ENCODE data around the gene FLVCR2. TPM values are rescaled to one million over a fixed set of nuclear protein-coding genes. Genes with fewer than 3 reads are reported as not detected.

Gene FLVCR2
- total and polyA plus RNA-seq, 2 donors (not counting 1 experiment from before 2014, with no cell fraction given), result 0.31 to 1.6 TPM

GRCh38 chr14:75626396-75626795 lies 48.0 kb downstream of the FLVCR2 start:
- DNase-seq (no peak), ATAC-seq (ENCODE audit: low read depth) (no peak)
- peaks cover 14% of the 10 kb centered on the region for H3K4me1 Mint-ChIP-seq
- ChIA-PET CTCF (interaction anchor here (1.4 kb wide), 1 partner anchor 9 kb away, joined by 4 read pairs; no protein-coding TSS in a partner anchor), POLR2A (no interaction called here)
- peaks cover 0 to 21% (median 14%) of the 10 kb centered on the region in 4 experiments for H3K27me3 ChIP-seq (replicated peaks in 1 of 4; ENCODE audit: control extremely low read depth in 1 of 4, control insufficient read depth in 3 of 4, insufficient read depth in 4 of 4, low read length in 3 of 4)
- H3K27me3 Mint-ChIP-seq, result peaks cover 34% of the 10 kb centered on the region
- no peaks in the 10 kb centered on the region for H3K9me3 Mint-ChIP-seq (ENCODE audit: insufficient read depth)
- no peak overlapping the region for H3K27ac ChIP-seq (ENCODE audit: low read length in 2 of 2)
- 100% methylated on average over 1 of the region's 3 CpGs for WGBS (ENCODE audit: insufficient coverage)
- no peak overlapping the region for H3K4me2 ChIP-seq (replicated peaks; ENCODE audit: low read depth, low read length, poor library complexity, severe bottlenecking)
- H3K9ac ChIP-seq (ENCODE audit: low read length), result no peak overlapping the region
- intact Hi-C loops (cut with micrococcal nuclease), result no loop called here
- no peaks in the 10 kb centered on the region for H3K36me3 ChIP-seq (replicated peaks in 1 of 2; ENCODE audit: control extremely low read depth in 1 of 2, control insufficient read depth in 1 of 2, extremely low read depth in 1 of 2, insufficient read depth in 2 of 2, low read length in 1 of 2)
- H3K27ac Mint-ChIP-seq, result no peak overlapping the region
- no peaks in the 10 kb centered on the region for H4K20me1 ChIP-seq (ENCODE audit: control insufficient read depth, insufficient read depth, low read length, poor library complexity, severe bottlenecking)
- H3K4me3 ChIP-seq (ENCODE audit: control extremely low read depth in 1 of 5, extremely low read depth in 1 of 5, insufficient read depth in 1 of 5, low read depth in 2 of 5, low read length in 4 of 5), result no peak overlapping the region
- TF ChIP-seq, protein P1, sequence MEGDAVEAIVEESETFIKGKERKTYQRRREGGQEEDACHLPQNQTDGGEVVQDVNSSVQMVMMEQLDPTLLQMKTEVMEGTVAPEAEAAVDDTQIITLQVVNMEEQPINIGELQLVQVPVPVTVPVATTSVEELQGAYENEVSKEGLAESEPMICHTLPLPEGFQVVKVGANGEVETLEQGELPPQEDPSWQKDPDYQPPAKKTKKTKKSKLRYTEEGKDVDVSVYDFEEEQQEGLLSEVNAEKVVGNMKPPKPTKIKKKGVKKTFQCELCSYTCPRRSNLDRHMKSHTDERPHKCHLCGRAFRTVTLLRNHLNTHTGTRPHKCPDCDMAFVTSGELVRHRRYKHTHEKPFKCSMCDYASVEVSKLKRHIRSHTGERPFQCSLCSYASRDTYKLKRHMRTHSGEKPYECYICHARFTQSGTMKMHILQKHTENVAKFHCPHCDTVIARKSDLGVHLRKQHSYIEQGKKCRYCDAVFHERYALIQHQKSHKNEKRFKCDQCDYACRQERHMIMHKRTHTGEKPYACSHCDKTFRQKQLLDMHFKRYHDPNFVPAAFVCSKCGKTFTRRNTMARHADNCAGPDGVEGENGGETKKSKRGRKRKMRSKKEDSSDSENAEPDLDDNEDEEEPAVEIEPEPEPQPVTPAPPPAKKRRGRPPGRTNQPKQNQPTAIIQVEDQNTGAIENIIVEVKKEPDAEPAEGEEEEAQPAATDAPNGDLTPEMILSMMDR (IDR thresholded peaks at IDR 0.05), result no peak
- no peak overlapping the region for H3K4me3 Mint-ChIP-seq
- H2AFZ ChIP-seq (ENCODE audit: insufficient read depth, low read depth, low read length, poor library complexity, severe bottlenecking), result no peak overlapping the region
- no peaks in the 10 kb centered on the region for H3K79me2 ChIP-seq (ENCODE audit: control insufficient read depth, insufficient read depth, low read length)
- H3K4me1 ChIP-seq (ENCODE audit: control insufficient read depth in 2 of 2, insufficient read depth in 2 of 2, low read length in 2 of 2), result peaks cover 9 to 11% of the 10 kb centered on the region in 2 donors
- peaks cover 0 to 4% (median 0%) of the 10 kb centered on the region in 3 donors for H3K9me3 ChIP-seq (ENCODE audit: control extremely low read depth in 1 of 3, control insufficient read depth in 2 of 3, insufficient read depth in 1 of 3, low read length in 2 of 3)

- 100% methylated on average over 1 of the region's 3 CpGs for WGBS (ENCODE audit: insufficient coverage)
- H3K27ac Mint-ChIP-seq, result no peak overlapping the region
- no peaks in the 10 kb centered on the region for H3K9me3 Mint-ChIP-seq (ENCODE audit: insufficient read depth)
- H3K36me3 ChIP-seq (replicated peaks in 1 of 2; ENCODE audit: control extremely low read depth in 1 of 2, control insufficient read depth in 1 of 2, extremely low read depth in 1 of 2, insufficient read depth in 2 of 2, low read length in 1 of 2), result no peaks in the 10 kb centered on the region
- H3K4me3 ChIP-seq (ENCODE audit: control extremely low read depth in 1 of 5, extremely low read depth in 1 of 5, insufficient read depth in 1 of 5, low read depth in 2 of 5, low read length in 4 of 5), result no peak overlapping the region
- H3K4me2 ChIP-seq (replicated peaks; ENCODE audit: low read depth, low read length, poor library complexity, severe bottlenecking), result no peak overlapping the region
- no peaks in the 10 kb centered on the region for H4K20me1 ChIP-seq (ENCODE audit: control insufficient read depth, insufficient read depth, low read length, poor library complexity, severe bottlenecking)
- H3K4me1 Mint-ChIP-seq, result peaks cover 14% of the 10 kb centered on the region
- no peak overlapping the region for H2AFZ ChIP-seq (ENCODE audit: insufficient read depth, low read depth, low read length, poor library complexity, severe bottlenecking)
- H3K27me3 Mint-ChIP-seq, result peaks cover 30% of the 10 kb centered on the region
- peaks cover 0 to 4% (median 0%) of the 10 kb centered on the region in 3 donors for H3K9me3 ChIP-seq (ENCODE audit: control extremely low read depth in 1 of 3, control insufficient read depth in 2 of 3, insufficient read depth in 1 of 3, low read length in 2 of 3)
- TF ChIP-seq EZH2 (IDR thresholded peaks at IDR 0.05; ENCODE audit: borderline replicate concordance, insufficient read depth, low read depth, low read length, poor library complexity, severe bottlenecking), result no peak
- TF ChIP-seq, protein P1 (IDR thresholded peaks at IDR 0.05), result no peak
- H3K9ac ChIP-seq (ENCODE audit: low read length), result no peak overlapping the region
- no peaks in the 10 kb centered on the region for H3K79me2 ChIP-seq (ENCODE audit: control insufficient read depth, insufficient read depth, low read length)
- CTCF ChIA-PET, result interaction anchor here (1.4 kb wide), 1 partner anchor 10 kb away, joined by 4 read pairs; no protein-coding TSS in a partner anchor
- H3K27ac ChIP-seq (ENCODE audit: low read length in 2 of 2), result no peak overlapping the region
- peaks cover 9 to 11% of the 10 kb centered on the region in 2 donors for H3K4me1 ChIP-seq (ENCODE audit: control insufficient read depth in 2 of 2, insufficient read depth in 2 of 2, low read length in 2 of 2)
- no peak overlapping the region for H3K4me3 Mint-ChIP-seq
- DNase-seq (no peak), ATAC-seq (ENCODE audit: low read depth) (no peak)
- peaks cover 0 to 19% (median 14%) of the 10 kb centered on the region in 4 experiments for H3K27me3 ChIP-seq (replicated peaks in 1 of 4; ENCODE audit: control extremely low read depth in 1 of 4, control insufficient read depth in 3 of 4, insufficient read depth in 4 of 4, low read length in 3 of 4)
- POLR2A ChIA-PET, result no interaction called here
- intact Hi-C loops (cut with micrococcal nuclease), result no loop called here
These were observed 48.4 kb downstream of the FLVCR2 start for GRCh38 chr14:75626863-75627262.
